ENCODE data around the gene PNMA6F.

DNA sequence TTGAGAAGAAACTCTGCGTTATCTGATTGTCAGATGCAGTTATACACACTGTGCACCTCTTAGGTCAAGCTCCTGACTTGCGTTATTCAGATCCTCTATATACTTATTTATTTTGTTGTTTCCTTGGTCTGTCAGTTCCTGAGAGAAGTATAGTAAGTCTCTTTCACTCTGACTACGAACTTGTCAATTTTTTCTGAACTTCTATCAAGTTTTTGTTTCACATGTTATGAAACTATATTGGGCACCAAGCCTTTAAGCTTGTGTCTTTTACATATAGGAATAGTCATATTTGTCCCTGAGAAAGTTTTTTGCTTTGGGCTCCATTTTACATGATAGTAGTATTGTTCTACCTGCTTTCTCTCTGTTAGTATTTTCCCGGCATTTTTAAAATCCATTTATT, 44.1 kb upstream of the PNMA6F start:
- TF ChIP-seq POLR2A (IDR thresholded peaks at IDR 0.05; ENCODE audit: low read depth, low read length), result no peak
- no peak for TF ChIP-seq POLR2AphosphoS5 (IDR thresholded peaks at IDR 0.05; ENCODE audit: low read depth, low read length)
- TF ChIP-seq TAF1 (IDR thresholded peaks at IDR 0.05; ENCODE audit: low read depth, low read length), result no peak
- no peak for TF ChIP-seq SPI1 (IDR thresholded peaks at IDR 0.05; ENCODE audit: low read depth, low read length)
- no peak for TF ChIP-seq POU2F2 (IDR thresholded peaks at IDR 0.05; ENCODE audit: low read depth, low read length)
